Liver (tissue), 9 donors: ENCODE measurements around the gene CBR1. TPM values are rescaled to one million over a fixed set of nuclear protein-coding genes. Genes with fewer than 3 reads are reported as not detected.

Experiments
- DNase-seq: peaks from one replicate; pipeline ENCODE4 v3.0.0-alpha.2; 2017; ENCODE audit warnings: low spot score
- H3K27ac ChIP-seq, 2 donors: one replicate each; pipeline ENCODE4 v1.7.0; 2013; ENCODE audit warnings: inconsistent platforms in 2 of 2, low read length in 2 of 2, control low read depth in 1 of 2, low read depth in 1 of 2, mild to moderate bottlenecking in 1 of 2
- H3K27me3 ChIP-seq, 4 donors: one replicate each; pipeline versions ENCODE4 v1.6.1 to v1.7.0; 2013; ENCODE audit warnings: low read length in 3 of 4, inconsistent platforms in 1 of 4, mild to moderate bottlenecking in 1 of 4, moderate library complexity in 1 of 4; ENCODE audit not compliant: control insufficient read depth in 4 of 4, insufficient read depth in 4 of 4
- H3K36me3 ChIP-seq, 4 donors: one replicate each; pipeline versions ENCODE4 v1.6.1 to v1.7.0; 2013; ENCODE audit warnings: low read length in 3 of 4, mild to moderate bottlenecking in 3 of 4, low read depth in 1 of 4, moderate library complexity in 1 of 4; ENCODE audit not compliant: control insufficient read depth in 4 of 4, insufficient read depth in 3 of 4
- H3K4me1 ChIP-seq, 4 donors: one replicate each; pipeline versions ENCODE4 v1.6.1 to v1.7.0; 2013; ENCODE audit warnings: low read length in 3 of 4, mild to moderate bottlenecking in 3 of 4, moderate library complexity in 1 of 4; ENCODE audit not compliant: control insufficient read depth in 4 of 4, insufficient read depth in 4 of 4
- H3K4me3 ChIP-seq, 3 donors: one replicate each; pipeline versions ENCODE4 v1.6.1 to v1.7.0; 2013; ENCODE audit warnings: low read length in 3 of 3, control low read depth in 1 of 3, low read depth in 1 of 3, mild to moderate bottlenecking in 1 of 3
- H3K9ac ChIP-seq, 2 donors: one replicate each; pipeline ENCODE4 v1.7.0; 2013; ENCODE audit warnings: low read length in 2 of 2, mild to moderate bottlenecking in 2 of 2, moderate library complexity in 2 of 2, control low read depth in 1 of 2, low read depth in 1 of 2
- H3K9me3 ChIP-seq, 4 donors: one replicate each; pipeline versions ENCODE4 v1.6.1 to v1.7.0; 2013; ENCODE audit warnings: low read length in 3 of 4; ENCODE audit not compliant: control insufficient read depth in 4 of 4
- EGR1 ChIP-seq, 2 donors: IDR thresholded peaks; 2 replicates each; pipeline ENCODE4 v1.6.1; 2016 to 2018; ENCODE audit warnings: antibody characterized with exemption in 2 of 2, low read depth in 2 of 2
- FOXA1 ChIP-seq: IDR thresholded peaks from 2 replicates; pipeline ENCODE4 v1.6.1; 2016; ENCODE audit warnings: antibody characterized with exemption
- FOXA2 ChIP-seq: IDR thresholded peaks from 2 replicates; pipeline ENCODE4 v1.6.1; 2016; ENCODE audit warnings: antibody characterized with exemption
- GABPA ChIP-seq, 2 donors: IDR thresholded peaks in 1 of 2; conservative IDR thresholded peaks in 1 of 2; 2 replicates each; pipeline ENCODE4 v1.6.1; 2016; ENCODE audit warnings: antibody characterized with exemption in 2 of 2, mild to moderate bottlenecking in 1 of 2, moderate library complexity in 1 of 2
- HNF4A ChIP-seq, 2 donors: conservative IDR thresholded peaks; 2 replicates each; pipeline ENCODE4 v1.6.1; 2016; ENCODE audit warnings: antibody characterized with exemption in 2 of 2, mild to moderate bottlenecking in 2 of 2
- HNF4G ChIP-seq: IDR thresholded peaks from 2 replicates; pipeline ENCODE4 v1.6.1; 2016; ENCODE audit warnings: antibody characterized with exemption
- JUND ChIP-seq, 2 donors: IDR thresholded peaks; 2 replicates each; pipeline ENCODE4 v1.6.1; 2016; ENCODE audit warnings: antibody characterized with exemption in 2 of 2
- MAX ChIP-seq: IDR thresholded peaks from 2 replicates; pipeline ENCODE4 v1.6.1; 2016; ENCODE audit warnings: antibody characterized with exemption
- NR2F2 ChIP-seq: IDR thresholded peaks from 2 replicates; pipeline ENCODE4 v1.6.1; 2016; ENCODE audit warnings: antibody characterized with exemption
- RAD21 ChIP-seq, 2 donors: IDR thresholded peaks; 2 replicates each; pipeline ENCODE4 v1.6.1; 2016; ENCODE audit warnings: antibody characterized with exemption in 2 of 2, mild to moderate bottlenecking in 2 of 2
- RXRA ChIP-seq, 2 donors: IDR thresholded peaks; 2 replicates each; pipeline ENCODE4 v1.6.1; 2017 to 2018; ENCODE audit warnings: antibody characterized with exemption in 2 of 2, mild to moderate bottlenecking in 1 of 2
- SP1 ChIP-seq: IDR thresholded peaks from 2 replicates; pipeline ENCODE4 v1.6.1; 2018; ENCODE audit warnings: antibody characterized with exemption, mild to moderate bottlenecking
- TAF1 ChIP-seq: conservative IDR thresholded peaks from 2 replicates; pipeline ENCODE4 v1.6.1; 2016; ENCODE audit warnings: antibody characterized with exemption, mild to moderate bottlenecking
- YY1 ChIP-seq: IDR thresholded peaks from 2 replicates; pipeline ENCODE4 v1.6.1; 2016; ENCODE audit warnings: antibody characterized with exemption, mild to moderate bottlenecking
- WGBS: extraction: QIAGEN DNeasy Blood & Tissue Kit; methylation state at CpG from one replicate; pipeline ENCODE4 v1.1.7; 2013; 5-methylcytosine and 5-hydroxymethylcytosine counted together
- polyA plus RNA-seq, 2 donors: library from polyadenylated mRNA; stranded (reverse) in 1 of 2; unstranded in 1 of 2; fragments of 200-250 nt in 1 of 2; fragments of >200 nt in 1 of 2; fragmentation: Nextera tagmentation in 1 of 2; extraction: Ambion mirVana in 1 of 2; gene quantifications; one replicate each; pipeline versions ENCODE4 v1.2.1 to v1.2.3, GENCODE V29; 2013 to 2015
- total RNA-seq, 2 donors: library from RNA; depleted of rRNA; stranded (reverse); fragments of >200 nt; gene quantifications; one replicate each; pipeline ENCODE4 v1.2.3, GENCODE V29; 2014
- TF ChIP-seq, protein P1 (sequence below): IDR thresholded peaks from 2 replicates; pipeline ENCODE4 v1.6.1; 2016; ENCODE audit warnings: antibody characterized with exemption
- TF ChIP-seq, protein P2 (sequence below): IDR thresholded peaks from 2 replicates; pipeline ENCODE4 v1.6.1; 2016; ENCODE audit warnings: antibody characterized with exemption
- TF ChIP-seq, protein P3 (sequence below): IDR thresholded peaks from 2 replicates; pipeline ENCODE4 v1.6.1; 2016; ENCODE audit warnings: antibody characterized with exemption, mild to moderate bottlenecking
- TF ChIP-seq, protein P4 (sequence below): fragments of 150-350 bp; IDR thresholded peaks from 2 replicates; pipeline ENCODE4 v1.5.1; 2017; ENCODE audit warnings: improper control_type of control experiment, low read depth, low read length; ENCODE audit not compliant: missing input control
- donor health status: healthy.
- donor health status: healthy.
- donor health status: healthy.
- donor health status: healthy.
- donor health status: healthy.

The CBR1 gene
- total and polyA plus RNA-seq, 4 donors = 94.2 to 218 (median 178) TPM

DNA sequence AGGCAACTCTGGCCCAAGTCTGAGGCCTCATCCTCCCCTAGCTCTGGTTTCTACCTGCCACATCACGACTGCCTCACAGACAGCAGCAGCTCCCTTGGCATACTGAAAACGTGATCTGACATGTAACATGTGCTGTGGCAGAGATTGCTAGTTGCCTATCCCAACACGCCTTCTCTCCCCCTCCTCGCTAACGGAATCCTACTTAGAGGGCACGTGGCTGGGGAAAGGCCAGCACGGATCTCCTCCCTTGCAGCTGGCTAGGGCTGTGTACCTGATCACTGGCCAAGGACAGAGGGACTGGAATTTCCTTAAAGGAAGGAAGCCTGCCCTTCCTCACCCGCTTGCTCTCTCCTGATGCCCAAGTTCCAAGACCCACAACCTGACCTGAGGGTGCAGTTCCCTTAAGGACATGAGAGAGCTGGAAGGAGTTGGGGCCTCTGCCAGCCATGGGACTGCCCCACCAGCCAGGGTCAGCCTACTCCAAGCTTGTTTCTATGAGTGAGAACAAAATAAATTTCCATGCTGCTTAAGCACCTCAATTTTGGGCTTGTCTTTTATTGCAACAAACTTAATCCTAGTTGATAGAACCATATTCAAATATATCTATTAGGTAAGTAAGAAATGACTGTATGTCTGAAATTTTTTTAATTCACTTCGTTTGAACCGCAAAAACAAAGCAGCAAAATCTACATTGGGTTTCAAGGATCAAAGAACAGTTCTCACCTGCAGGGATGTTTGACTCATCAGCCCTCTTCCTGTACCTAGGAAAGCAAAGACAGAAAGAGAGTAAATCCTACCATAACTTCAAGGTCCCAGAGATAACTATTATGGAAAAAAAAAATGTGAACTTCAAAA is 16.7 kb upstream of the CBR1 start (continued):
- no peak for TF ChIP-seq TAF1
- TF ChIP-seq, protein P1, sequence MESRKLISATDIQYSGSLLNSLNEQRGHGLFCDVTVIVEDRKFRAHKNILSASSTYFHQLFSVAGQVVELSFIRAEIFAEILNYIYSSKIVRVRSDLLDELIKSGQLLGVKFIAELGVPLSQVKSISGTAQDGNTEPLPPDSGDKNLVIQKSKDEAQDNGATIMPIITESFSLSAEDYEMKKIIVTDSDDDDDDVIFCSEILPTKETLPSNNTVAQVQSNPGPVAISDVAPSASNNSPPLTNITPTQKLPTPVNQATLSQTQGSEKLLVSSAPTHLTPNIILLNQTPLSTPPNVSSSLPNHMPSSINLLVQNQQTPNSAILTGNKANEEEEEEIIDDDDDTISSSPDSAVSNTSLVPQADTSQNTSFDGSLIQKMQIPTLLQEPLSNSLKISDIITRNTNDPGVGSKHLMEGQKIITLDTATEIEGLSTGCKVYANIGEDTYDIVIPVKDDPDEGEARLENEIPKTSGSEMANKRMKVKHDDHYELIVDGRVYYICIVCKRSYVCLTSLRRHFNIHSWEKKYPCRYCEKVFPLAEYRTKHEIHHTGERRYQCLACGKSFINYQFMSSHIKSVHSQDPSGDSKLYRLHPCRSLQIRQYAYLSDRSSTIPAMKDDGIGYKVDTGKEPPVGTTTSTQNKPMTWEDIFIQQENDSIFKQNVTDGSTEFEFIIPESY = no peak

- Histone ChIP-seq H3K36me3 (peaks cover 9 to 58% (median 44%) of the 10 kb centered on the region in 4 donors), H3K4me3 (no peak overlapping the region), H3K9me3 (no peaks in the 10 kb centered on the region), H3K27ac (no peak overlapping the region), H3K9ac (no peak overlapping the region), H3K4me1 (peaks cover 0 to under 1% (median 0%) of the 10 kb centered on the region in 4 donors), H3K27me3 (no peaks in the 10 kb centered on the region)
- DNase-seq = no peak
- TF ChIP-seq NR2F2 (no peak), FOXA1 (no peak), HNF4A (conservative IDR thresholded peaks at IDR 0.05) (no peak), GABPA (IDR thresholded peaks at IDR 0.05 in 1 of 2, conservative IDR thresholded peaks at IDR 0.05 in 1 of 2) (no peak), EGR1 (IDR thresholded peaks at IDR 0.05; ENCODE audit: low read depth in 2 of 2) (no peak), RAD21 (IDR thresholded peaks at IDR 0.05) (no peak), SP1 (no peak), YY1 (no peak), TAF1 (no peak), JUND (IDR thresholded peaks at IDR 0.05) (no peak), HNF4G (no peak), MAX (no peak), RXRA (IDR thresholded peaks at IDR 0.05) (no peak), FOXA2 (no peak)
- TF ChIP-seq, protein P2, sequence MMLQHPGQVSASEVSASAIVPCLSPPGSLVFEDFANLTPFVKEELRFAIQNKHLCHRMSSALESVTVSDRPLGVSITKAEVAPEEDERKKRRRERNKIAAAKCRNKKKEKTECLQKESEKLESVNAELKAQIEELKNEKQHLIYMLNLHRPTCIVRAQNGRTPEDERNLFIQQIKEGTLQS = no peak
- TF ChIP-seq, protein P1 = no peak
- TF ChIP-seq, protein P3, sequence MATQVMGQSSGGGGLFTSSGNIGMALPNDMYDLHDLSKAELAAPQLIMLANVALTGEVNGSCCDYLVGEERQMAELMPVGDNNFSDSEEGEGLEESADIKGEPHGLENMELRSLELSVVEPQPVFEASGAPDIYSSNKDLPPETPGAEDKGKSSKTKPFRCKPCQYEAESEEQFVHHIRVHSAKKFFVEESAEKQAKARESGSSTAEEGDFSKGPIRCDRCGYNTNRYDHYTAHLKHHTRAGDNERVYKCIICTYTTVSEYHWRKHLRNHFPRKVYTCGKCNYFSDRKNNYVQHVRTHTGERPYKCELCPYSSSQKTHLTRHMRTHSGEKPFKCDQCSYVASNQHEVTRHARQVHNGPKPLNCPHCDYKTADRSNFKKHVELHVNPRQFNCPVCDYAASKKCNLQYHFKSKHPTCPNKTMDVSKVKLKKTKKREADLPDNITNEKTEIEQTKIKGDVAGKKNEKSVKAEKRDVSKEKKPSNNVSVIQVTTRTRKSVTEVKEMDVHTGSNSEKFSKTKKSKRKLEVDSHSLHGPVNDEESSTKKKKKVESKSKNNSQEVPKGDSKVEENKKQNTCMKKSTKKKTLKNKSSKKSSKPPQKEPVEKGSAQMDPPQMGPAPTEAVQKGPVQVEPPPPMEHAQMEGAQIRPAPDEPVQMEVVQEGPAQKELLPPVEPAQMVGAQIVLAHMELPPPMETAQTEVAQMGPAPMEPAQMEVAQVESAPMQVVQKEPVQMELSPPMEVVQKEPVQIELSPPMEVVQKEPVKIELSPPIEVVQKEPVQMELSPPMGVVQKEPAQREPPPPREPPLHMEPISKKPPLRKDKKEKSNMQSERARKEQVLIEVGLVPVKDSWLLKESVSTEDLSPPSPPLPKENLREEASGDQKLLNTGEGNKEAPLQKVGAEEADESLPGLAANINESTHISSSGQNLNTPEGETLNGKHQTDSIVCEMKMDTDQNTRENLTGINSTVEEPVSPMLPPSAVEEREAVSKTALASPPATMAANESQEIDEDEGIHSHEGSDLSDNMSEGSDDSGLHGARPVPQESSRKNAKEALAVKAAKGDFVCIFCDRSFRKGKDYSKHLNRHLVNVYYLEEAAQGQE = no peak
- TF ChIP-seq, protein P4, sequence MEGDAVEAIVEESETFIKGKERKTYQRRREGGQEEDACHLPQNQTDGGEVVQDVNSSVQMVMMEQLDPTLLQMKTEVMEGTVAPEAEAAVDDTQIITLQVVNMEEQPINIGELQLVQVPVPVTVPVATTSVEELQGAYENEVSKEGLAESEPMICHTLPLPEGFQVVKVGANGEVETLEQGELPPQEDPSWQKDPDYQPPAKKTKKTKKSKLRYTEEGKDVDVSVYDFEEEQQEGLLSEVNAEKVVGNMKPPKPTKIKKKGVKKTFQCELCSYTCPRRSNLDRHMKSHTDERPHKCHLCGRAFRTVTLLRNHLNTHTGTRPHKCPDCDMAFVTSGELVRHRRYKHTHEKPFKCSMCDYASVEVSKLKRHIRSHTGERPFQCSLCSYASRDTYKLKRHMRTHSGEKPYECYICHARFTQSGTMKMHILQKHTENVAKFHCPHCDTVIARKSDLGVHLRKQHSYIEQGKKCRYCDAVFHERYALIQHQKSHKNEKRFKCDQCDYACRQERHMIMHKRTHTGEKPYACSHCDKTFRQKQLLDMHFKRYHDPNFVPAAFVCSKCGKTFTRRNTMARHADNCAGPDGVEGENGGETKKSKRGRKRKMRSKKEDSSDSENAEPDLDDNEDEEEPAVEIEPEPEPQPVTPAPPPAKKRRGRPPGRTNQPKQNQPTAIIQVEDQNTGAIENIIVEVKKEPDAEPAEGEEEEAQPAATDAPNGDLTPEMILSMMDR = no peak
- 94% methylated on average over 3 of the region's 3 CpGs for WGBS
These were observed 16.1 kb upstream of the CBR1 start for GRCh38 chr21:36053715-36054062.
